Stomach (tissue), 19 donors: ENCODE measurements around the gene DLG2. TPM values are rescaled to one million over a fixed set of nuclear protein-coding genes. Genes with fewer than 3 reads are reported as not detected.
"Not testable (repeated sequence)": the region's sequence is repeated elsewhere in the genome, so short reads cannot be mapped to it uniquely, and the experiment has no call there.

Experiments
- DNase-seq, 2 donors: peaks; one replicate each; pipeline versions ENCODE4 v3.0.0 to v3.0.0-alpha.2; 2013 to 2019
- H3K27ac ChIP-seq, 5 donors: fragments of 200-600 bp in 4 of 5; sonication (generic) in 4 of 5; one replicate each; pipeline ENCODE4 v1.5.1; 2013 to 2019; ENCODE audit warnings: mild to moderate bottlenecking in 1 of 5, moderate library complexity in 1 of 5
- H3K27me3 ChIP-seq, 3 donors: fragments of 200-600 bp; sonication (generic); one replicate each; pipeline ENCODE4 v1.5.1; 2017 to 2019; ENCODE audit warnings: mixed run types in 1 of 3
- H3K36me3 ChIP-seq, 4 donors: fragments of 200-600 bp; sonication (generic); 1 replicate in 3 of 4; 2 replicates in 1 of 4; pipeline ENCODE4 v1.5.1; 2016 to 2019
- H3K4me1 ChIP-seq, 4 donors: fragments of 200-600 bp; sonication (generic); one replicate each; pipeline ENCODE4 v1.5.1; 2016 to 2019
- H3K4me3 ChIP-seq, 4 donors: fragments of 200-600 bp; sonication (generic) in 3 of 4; one replicate each; pipeline ENCODE4 v1.5.1; 2016 to 2019; ENCODE audit warnings: mild to moderate bottlenecking in 1 of 4
- H3K9me3 ChIP-seq, 4 donors: fragments of 200-600 bp; sonication (generic); one replicate each; pipeline ENCODE4 v1.5.1; 2016 to 2019
- EP300 ChIP-seq: sonication (generic); formaldehyde crosslinking; IDR thresholded peaks from one replicate; pipeline ENCODE4 v1.6.1; 2017; ENCODE audit warnings: antibody characterized with exemption
- POLR2A ChIP-seq, 4 donors: fragments of 450-650 bp; IDR thresholded peaks; one replicate each; pipeline ENCODE4 v1.6.1; 2016; ENCODE audit warnings: antibody characterized with exemption in 4 of 4, control low read depth in 2 of 4, mild to moderate bottlenecking in 1 of 4, moderate library complexity in 1 of 4
- POLR2AphosphoS5 ChIP-seq, 3 donors: sonication (generic); formaldehyde crosslinking; IDR thresholded peaks; one replicate each; pipeline ENCODE4 v1.6.1; 2016; ENCODE audit warnings: antibody characterized with exemption in 3 of 3
- WGBS, 5 donors: extraction: QIAGEN DNeasy Blood & Tissue Kit in 3 of 5; methylation state at CpG; one replicate each; pipeline versions ENCODE4 v1.1.5 to v1.1.7; 2013 to 2018; 5-methylcytosine and 5-hydroxymethylcytosine counted together
- intact Hi-C: fragments of 100-400 bp; cut with DNase I; formaldehyde crosslinking; loops from one replicate; pipeline ENCODE4 v1.15.1; 2023; ENCODE audit warnings: low total_unique reads
- long read RNA-seq, 10 donors: transcript quantifications; one replicate each; lab custom pipeline, GENCODE V29; 2026
- polyA plus RNA-seq, 3 donors: library from polyadenylated mRNA; stranded (reverse); fragments of 200-250 nt; gene quantifications; one replicate each; pipeline ENCODE4 v1.2.3, GENCODE V29; 2013
- total RNA-seq, 5 donors: library from RNA; depleted of rRNA; stranded (reverse); fragments of >200 nt; gene quantifications; one replicate each; pipeline versions ENCODE4 v1.1.0 to v1.2.3, GENCODE V29; 2014 to 2016
- TF ChIP-seq, protein P1 (sequence below), 7 experiments: fragments of 450-650 bp in 4 of 7; fragments of 200-600 bp in 3 of 7; sonication (generic) in 3 of 7; IDR thresholded peaks; one replicate each; pipeline ENCODE4 v1.5.1; 2016 to 2019; ENCODE audit warnings: antibody characterized with exemption in 7 of 7, control low read depth in 2 of 7, mild to moderate bottlenecking in 1 of 7
- donor health status: healthy with polysubstance abuse.
- donor health status: Bipolar disorder and iron deficiency.
- donor health status: healthy.

Gene DLG2
- total RNA-seq: 10 to 100 TPM in 1 of 5 donors, 1 to 10 TPM in 4; 1.8 to 19.1 (median 4.3) TPM
- 1 to 10 TPM; 1.3 to 4.1 (median 1.6) TPM for polyA plus RNA-seq
- long read RNA-seq, donor 1: 0 reads
- long read RNA-seq, donor 2, partial matches to known transcripts: 13 of 51 reads
- long read RNA-seq, donor 2, other reads (novel, unspliced or antisense): 38 of 51 reads
- long read RNA-seq, donor 3: 0 reads
- long read RNA-seq, donor 4, full-length matches to known transcripts: 1 of 1 reads
- long read RNA-seq, donor 4, partial matches to known transcripts: 0 of 1 reads
- long read RNA-seq, donor 4, other reads (novel, unspliced or antisense): 0 of 1 reads
- long read RNA-seq, donor 5: 0 reads
- long read RNA-seq, donor 6, partial matches to known transcripts: 45 of 122 reads
- long read RNA-seq, donor 6, other reads (novel, unspliced or antisense): 77 of 122 reads
- long read RNA-seq, donor 7, full-length matches to known transcripts: 1 of 68 reads
- long read RNA-seq, donor 7, partial matches to known transcripts: 30 of 68 reads
- long read RNA-seq, donor 7, other reads (novel, unspliced or antisense): 37 of 68 reads
- long read RNA-seq, donor 8: 0 reads
- long read RNA-seq, donor 9: 0 reads
- long read RNA-seq, donor 10: 0 reads

DNA sequence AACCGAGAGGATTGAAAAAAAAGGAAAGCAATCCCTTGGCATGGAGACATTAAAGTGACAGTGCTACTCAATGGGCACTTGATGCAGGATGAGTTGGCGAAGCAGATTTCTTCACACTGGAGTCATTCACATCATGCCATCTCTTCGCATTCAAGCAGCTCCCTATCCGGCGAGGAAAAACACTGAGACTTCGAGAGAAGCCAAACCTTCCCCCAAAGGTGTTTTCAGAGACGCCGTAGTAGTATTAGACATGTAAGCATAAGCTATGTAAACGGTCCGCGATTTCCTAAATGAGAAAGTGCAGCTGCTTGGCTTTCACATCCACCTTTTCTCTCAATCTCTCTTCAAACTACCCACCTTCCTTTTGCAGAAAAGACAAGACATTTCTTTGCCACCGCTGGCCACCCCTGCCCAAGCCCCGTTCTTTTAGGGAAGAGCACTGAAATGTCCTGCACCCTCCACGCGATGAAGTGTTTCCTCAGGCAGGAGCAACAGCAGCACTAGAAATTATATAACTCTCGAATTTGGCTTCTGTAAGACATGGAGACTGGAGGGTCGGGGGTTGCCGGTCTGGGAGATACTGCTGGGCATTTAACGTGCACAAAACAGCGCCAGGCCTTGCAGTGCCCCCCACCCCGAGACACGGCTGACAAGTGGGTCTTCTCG is at the start of gene DLG2:
Gene DLG2, minus strand, starts transcription at position 13 of the 666 bp plus-strand sequence.
- DNase-seq: peak in 1 of 2 donors; percentile 55
- H3K27ac ChIP-seq: peak within 1 kb of the TSS; percentile 90 to 97 (median 95)
- H3K4me3 ChIP-seq: peak within 1 kb of the TSS; percentile 73 to 85 (median 78)
- H3K36me3 ChIP-seq: peaks cover 0 to 22% (median 11%) of the 10 kb centered on the region in 4 donors
- H3K27me3 ChIP-seq: no peaks in the 10 kb centered on the region
- no peaks in the 10 kb centered on the region for H3K9me3 ChIP-seq
- TF ChIP-seq, protein P1, sequence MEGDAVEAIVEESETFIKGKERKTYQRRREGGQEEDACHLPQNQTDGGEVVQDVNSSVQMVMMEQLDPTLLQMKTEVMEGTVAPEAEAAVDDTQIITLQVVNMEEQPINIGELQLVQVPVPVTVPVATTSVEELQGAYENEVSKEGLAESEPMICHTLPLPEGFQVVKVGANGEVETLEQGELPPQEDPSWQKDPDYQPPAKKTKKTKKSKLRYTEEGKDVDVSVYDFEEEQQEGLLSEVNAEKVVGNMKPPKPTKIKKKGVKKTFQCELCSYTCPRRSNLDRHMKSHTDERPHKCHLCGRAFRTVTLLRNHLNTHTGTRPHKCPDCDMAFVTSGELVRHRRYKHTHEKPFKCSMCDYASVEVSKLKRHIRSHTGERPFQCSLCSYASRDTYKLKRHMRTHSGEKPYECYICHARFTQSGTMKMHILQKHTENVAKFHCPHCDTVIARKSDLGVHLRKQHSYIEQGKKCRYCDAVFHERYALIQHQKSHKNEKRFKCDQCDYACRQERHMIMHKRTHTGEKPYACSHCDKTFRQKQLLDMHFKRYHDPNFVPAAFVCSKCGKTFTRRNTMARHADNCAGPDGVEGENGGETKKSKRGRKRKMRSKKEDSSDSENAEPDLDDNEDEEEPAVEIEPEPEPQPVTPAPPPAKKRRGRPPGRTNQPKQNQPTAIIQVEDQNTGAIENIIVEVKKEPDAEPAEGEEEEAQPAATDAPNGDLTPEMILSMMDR (IDR thresholded peaks at IDR 0.05): no peak
- TF ChIP-seq EP300 (no peak), POLR2A (IDR thresholded peaks at IDR 0.05) (no peak)
- intact Hi-C loops: no loop called here
- WGBS, 5 donors: 0 to 1% (median 1%) methylated on average over 23 of the region's 23 CpGs
- H3K4me1 ChIP-seq: peaks cover 19 to 39% (median 32%) of the 10 kb centered on the region in 4 donors

- H3K4me3 ChIP-seq: no peak overlapping the region
- intact Hi-C loops: no loop called here
- no peak overlapping the region for H3K27ac ChIP-seq
- WGBS, 5 donors: 86 to 94% (median 88%) methylated on average over 3 of the region's 3 CpGs
- H3K4me1 ChIP-seq: no peaks in the 10 kb centered on the region
- DNase-seq: no peak
- H3K9me3 ChIP-seq: peaks cover 0 to 5% (median 0%) of the 10 kb centered on the region in 4 donors
- H3K36me3 ChIP-seq: no peaks in the 10 kb centered on the region
- no peaks in the 10 kb centered on the region for H3K27me3 ChIP-seq
- TF ChIP-seq POLR2A (IDR thresholded peaks at IDR 0.05) (no peak), POLR2AphosphoS5 (IDR thresholded peaks at IDR 0.05) (no peak), EP300 (no peak)
- TF ChIP-seq, protein P1 (IDR thresholded peaks at IDR 0.05): no peak
Observed at GRCh38 chr11:85673393-85673792, 46.2 kb upstream of the DLG2 start.

GRCh38 chr11:85672105-85672902 is 45.2 kb upstream of the DLG2 start:
- Histone ChIP-seq H3K27ac (no peak overlapping the region), H3K4me3 (no peak overlapping the region), H3K9me3 (peaks cover 0 to 5% (median 0%) of the 10 kb centered on the region in 4 donors), H3K36me3 (no peaks in the 10 kb centered on the region), H3K4me1 (peaks cover 0 to under 1% (median 0%) of the 10 kb centered on the region in 4 donors), H3K27me3 (no peaks in the 10 kb centered on the region)
- TF ChIP-seq EP300: no peak
- intact Hi-C loops: no loop called here
- DNase-seq: no peak
- WGBS, 5 donors: 90 to 94% (median 93%) methylated on average over 8 of the region's 8 CpGs

DNA sequence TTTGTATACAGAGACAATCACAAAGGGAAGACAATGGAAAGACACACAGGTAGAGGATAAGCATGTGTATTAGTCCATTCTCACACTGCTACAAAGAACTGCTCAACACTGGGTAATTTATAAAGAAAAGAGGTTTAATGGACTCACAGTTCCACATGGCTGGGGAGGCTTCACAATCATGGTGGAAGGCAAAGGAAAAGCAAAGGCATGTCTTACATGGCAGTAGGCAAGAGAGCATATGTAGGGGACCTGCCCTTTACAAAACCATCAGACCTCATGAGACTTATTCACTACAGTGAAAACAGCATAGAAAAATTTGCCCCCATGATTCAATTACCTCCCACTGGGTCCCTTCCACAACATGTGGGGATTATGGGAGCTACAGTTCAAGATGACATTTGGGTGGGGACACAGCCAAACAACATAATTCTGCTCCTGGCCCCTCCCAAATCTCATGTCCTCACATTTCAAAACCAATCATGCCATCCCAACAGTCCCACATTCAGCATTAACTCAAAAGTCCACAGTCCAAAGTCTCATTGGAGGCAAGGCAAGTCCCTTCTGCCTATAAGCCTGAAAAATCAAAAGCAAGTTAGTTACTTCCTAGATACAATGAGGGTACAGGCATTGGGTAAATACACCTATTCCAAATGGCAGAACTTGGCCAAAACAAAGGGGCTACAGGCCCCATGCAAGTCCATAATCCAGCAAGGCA is 44.0 kb upstream of the DLG2 start:
- H3K27me3 ChIP-seq, H3K4me1 ChIP-seq, DNase-seq, H3K36me3 ChIP-seq, H3K4me3 ChIP-seq, H3K9me3 ChIP-seq, H3K27ac ChIP-seq, intact Hi-C loops: not testable (repeated sequence)
